ENCODE results near the gene PNP.

GRCh38 chr14:20438664-20439063 lies 30.5 kb upstream of the PNP start:
- TF ChIP-seq ZNF274 (IDR thresholded peaks at IDR 0.05; ENCODE audit: low read depth, low read length), result no peak
- no peak for TF ChIP-seq SUZ12 (IDR thresholded peaks at IDR 0.05; ENCODE audit: extremely low read depth, insufficient read depth, insufficient read length)
- no peak for TF ChIP-seq YY1 (IDR thresholded peaks at IDR 0.05; ENCODE audit: insufficient read depth, insufficient read length)
